GM12891 (cell line): Measurements from ENCODE around the gene GSTA5.
"Not testable (repeated sequence)": the region's sequence is repeated elsewhere in the genome, so short reads cannot be mapped to it uniquely, and the experiment has no call there.

Experiments used
- POLR2A ChIP-seq: IDR thresholded peaks from 2 replicates; pipeline ENCODE4 v1.6.1; 2011; ENCODE audit warnings: low read depth, low read length, control low read depth
- POLR2AphosphoS5 ChIP-seq: IDR thresholded peaks from 2 replicates; pipeline ENCODE4 v1.6.1; 2011; ENCODE audit warnings: low read depth, low read length, control low read depth
- POU2F2 ChIP-seq: IDR thresholded peaks from 2 replicates; pipeline ENCODE4 v1.6.1; 2011; ENCODE audit warnings: low read depth, mild to moderate bottlenecking, control low read depth, low read length, moderate library complexity
- TAF1 ChIP-seq: IDR thresholded peaks from 2 replicates; pipeline ENCODE4 v1.6.1; 2011; ENCODE audit warnings: low read depth, low read length, control low read depth

DNA sequence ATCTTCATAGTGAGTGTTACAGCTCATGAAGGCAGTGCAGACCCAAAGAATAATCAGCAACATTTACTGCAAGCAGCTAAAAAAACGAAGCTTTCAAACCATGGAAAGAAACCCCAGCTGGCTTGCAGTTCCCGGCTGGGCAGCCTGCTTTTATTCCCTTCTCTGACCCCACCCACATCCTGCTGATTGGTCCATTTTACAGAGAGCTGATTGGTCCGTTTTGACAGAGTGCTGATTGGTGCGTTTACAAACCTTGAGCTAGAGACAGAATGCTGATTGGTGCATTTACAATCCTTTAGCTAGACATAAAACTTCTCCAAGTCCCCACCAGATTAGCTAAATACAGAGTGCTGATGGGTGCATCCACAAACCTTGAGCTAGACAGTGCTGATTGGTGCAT, 12.0 kb downstream of the GSTA5 start:
- not testable (repeated sequence) for TF ChIP-seq POLR2A, POLR2AphosphoS5, TAF1, POU2F2
